GM12892 (cell line): Measurements from ENCODE around the gene KIF26B.
"Not testable (repeated sequence)": the region's sequence is repeated elsewhere in the genome, so short reads cannot be mapped to it uniquely, and the experiment has no call there.

Source experiments
- DNase-seq: peaks from one replicate; pipeline ENCODE4 v3.0.0; 2011; ENCODE audit not compliant: insufficient read length
- FAIRE-seq: peaks from 2 replicates; lab custom pipeline; 2011; peaks lifted over from hg19 to GRCh38; lab: Jason Lieb, UNC
- POLR2A ChIP-seq: IDR thresholded peaks from 2 replicates; pipeline ENCODE4 v1.6.1; 2011; ENCODE audit warnings: low read depth, low read length, control low read depth
- POLR2AphosphoS5 ChIP-seq: IDR thresholded peaks from 2 replicates; pipeline ENCODE4 v1.6.1; 2011; ENCODE audit warnings: low read depth, low read length, control low read depth
- TAF1 ChIP-seq: IDR thresholded peaks from 2 replicates; pipeline ENCODE4 v1.6.1; 2011; ENCODE audit warnings: low read depth, mild to moderate bottlenecking, control low read depth, low read length, borderline replicate concordance

KIF26B gene

DNA sequence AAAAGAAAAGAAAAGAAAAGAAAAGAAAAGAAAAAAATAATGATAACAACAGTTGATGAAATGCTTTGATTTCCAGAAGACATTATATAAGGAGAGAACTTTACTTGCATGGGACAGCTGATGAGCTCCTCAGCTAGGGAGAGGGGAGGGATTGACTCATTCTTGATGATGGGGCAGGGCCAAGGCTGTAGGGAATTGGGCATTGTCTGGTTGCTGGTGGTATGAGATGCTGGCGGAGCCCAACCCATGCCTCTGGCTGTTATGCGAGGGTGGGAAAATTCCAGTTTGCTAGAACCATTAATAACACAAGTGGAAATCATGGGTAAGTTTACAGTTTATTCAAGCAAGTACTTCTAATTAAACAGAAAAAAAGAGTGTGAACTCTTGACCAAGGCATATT, 36.0 kb upstream of the KIF26B start:
- no peak for FAIRE-seq

DNA sequence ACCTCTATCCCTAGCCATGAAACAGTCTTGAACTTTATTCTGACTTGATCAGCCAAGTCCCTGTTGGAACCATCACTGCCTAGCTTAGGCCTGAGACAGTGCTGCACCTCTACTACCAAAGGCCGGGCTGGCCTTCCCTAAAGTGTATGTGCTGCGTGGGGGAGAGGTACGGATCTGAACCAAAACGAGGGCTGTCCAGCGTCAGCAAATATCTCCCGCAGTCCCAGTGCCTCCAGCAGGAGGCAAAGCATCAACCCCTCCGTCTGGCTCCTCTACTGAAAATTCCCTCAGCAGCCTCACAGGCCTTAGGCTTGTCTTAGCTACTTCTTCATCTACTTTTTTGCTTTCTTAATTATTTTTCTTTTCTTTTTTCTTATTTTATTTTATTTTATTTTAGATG, 33.3 kb upstream of the KIF26B start:
- FAIRE-seq = no peak
- TF ChIP-seq TAF1 (no peak), POLR2AphosphoS5 (no peak), POLR2A (no peak)
- no peak for DNase-seq

More for the DNA sequence above, 36.0 kb upstream of the KIF26B start:
- TF ChIP-seq POLR2A = no peak
- no peak for TF ChIP-seq POLR2AphosphoS5
- TF ChIP-seq TAF1 = no peak
- DNase-seq = no peak

DNA sequence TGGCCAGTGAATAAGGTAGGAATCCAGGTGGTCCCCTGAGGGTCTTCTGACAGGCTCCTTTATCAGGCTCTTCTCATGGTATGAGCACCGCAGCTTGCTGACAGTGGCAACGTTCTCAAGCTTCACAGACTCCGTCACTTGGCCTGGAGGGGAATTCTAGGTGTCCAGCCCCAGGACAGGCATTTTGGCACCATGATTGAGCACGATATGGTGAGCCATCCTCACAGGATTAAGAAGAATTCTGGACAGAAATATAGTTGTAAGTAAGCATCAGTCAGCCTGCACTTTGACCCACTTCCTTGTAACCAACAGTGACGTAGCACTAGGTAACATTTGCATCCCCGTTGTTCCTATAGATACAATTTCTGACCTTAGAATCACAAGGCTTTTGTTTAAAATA, 30.5 kb upstream of the KIF26B start:
- DNase-seq (no peak), FAIRE-seq (no peak)
- TF ChIP-seq TAF1 = no peak
- TF ChIP-seq POLR2AphosphoS5 = no peak
- TF ChIP-seq POLR2A = no peak

DNA sequence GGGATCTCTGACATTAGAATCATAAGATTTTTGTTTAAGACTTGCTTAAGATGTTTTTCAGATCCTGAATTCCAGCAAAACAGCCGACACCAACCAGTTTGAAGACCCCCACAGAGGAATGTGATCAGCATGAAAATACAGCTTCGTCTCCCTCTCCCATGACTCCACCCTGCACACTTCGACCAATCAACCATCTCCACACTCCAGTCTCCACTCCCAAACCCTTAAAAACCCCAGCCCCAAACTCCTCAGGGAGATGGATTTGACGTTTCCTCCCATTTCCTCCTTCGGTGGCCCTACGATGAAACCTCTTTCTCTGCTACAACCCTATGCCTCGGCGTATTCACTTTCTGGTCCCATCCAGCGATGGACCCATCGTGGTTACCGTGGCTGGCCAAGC, 30.1 kb upstream of the KIF26B start:
- FAIRE-seq (no peak), DNase-seq (no peak)
- TF ChIP-seq TAF1 = no peak

DNA sequence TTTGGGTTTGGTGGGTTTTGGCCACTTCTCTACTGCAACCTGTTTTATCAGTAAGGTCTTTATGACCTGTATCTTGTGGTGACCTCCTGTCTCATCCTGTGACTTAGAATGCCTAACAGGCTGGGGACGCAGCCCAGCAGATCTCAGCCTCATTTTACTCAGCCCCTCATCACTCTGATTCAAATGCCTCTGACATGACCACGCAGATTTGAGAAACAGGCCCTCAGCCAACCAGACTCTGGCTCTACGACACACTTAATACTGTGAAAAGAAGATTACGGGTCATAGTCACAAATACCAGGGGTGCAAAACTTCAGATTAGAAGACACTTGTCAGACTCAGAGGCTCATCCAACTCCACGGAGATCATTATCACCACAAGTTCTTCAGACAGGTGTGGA, 28.3 kb upstream of the KIF26B start:
- DNase-seq = no peak
- FAIRE-seq = no peak

DNA sequence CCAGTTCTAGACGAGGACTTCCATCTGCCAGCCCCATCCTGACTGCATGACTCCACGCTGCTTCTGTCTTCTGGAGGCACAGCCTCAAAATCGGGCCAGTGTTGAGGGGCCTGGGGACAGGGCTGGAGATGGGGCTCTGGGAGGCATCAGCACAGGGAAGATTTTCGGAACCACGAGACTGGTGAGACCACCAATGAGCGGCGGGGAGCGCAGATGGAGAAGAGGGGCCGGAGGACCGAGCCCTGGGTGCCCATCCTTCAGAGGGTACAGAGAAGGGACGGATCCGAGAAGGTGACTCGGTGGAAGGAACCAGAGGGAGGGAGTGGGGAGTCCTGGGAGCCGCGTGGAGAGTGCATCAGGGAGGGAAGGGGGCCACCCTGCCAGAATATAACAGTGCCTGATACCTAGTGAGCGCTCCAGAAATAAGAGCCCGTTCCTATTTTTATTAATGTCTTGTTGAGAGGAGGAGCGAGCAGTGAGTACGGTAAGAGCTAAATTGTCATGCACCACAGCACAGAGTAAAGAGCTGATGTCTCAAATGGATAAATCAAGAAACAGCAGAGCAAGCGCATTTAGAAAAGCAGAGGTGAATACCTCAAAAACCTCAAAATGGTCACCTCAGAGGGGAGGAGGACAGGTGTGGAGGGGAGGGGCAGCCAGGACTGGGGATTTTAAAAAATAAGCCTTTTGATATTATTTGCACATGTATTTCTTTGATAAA, 26.2 kb upstream of the KIF26B start:
- TF ChIP-seq POLR2AphosphoS5 (no peak), POLR2A (no peak), TAF1 (no peak)
- no peak for DNase-seq
- FAIRE-seq = no peak

More for the DNA sequence above, 28.3 kb upstream of the KIF26B start:
- TF ChIP-seq POLR2AphosphoS5 = no peak

DNA sequence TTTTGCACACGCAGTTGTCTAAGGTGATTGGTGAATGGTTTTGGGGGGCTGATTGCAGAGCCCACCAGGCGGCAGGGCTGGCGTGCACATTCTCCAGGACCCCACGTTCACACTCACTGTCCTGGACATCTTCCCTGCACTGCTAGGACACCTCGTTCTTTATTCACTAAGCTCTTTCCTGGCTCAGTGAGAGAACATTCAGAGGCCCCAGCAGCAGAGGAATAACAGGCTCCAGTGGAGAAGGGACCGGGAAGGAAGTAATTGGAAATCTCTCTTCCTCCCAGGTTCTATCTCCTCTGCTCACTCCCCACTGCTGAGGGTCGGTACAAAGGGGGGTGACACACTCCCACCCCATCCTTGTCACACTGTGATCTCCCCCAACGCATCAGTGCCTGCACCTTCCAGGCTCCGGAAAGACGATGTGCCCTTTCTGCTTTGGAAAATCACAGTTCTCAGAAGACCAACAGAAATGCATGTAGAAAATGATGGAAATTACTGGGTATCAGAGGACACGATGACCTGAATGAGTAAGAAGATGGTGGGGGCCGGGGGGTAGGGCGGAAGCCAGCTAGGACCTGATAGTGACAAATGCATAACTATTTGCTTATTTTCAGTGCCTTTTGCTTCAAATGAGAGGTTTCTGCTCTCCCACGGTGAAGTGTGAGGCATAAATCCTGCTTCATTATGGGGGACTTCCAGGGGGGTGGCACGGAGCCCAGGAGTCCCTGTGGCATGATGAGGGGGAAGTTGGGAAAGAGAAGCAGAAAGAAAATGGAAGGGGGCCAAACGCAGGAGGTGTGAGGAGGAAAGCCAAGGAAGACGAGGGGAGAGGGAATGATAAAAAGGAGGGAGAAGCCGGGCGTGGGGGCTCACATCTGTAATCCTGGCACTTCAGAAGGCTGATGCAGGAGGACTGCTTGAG, 25.2 kb upstream of the KIF26B start:
- FAIRE-seq = no peak
- DNase-seq = no peak

DNA sequence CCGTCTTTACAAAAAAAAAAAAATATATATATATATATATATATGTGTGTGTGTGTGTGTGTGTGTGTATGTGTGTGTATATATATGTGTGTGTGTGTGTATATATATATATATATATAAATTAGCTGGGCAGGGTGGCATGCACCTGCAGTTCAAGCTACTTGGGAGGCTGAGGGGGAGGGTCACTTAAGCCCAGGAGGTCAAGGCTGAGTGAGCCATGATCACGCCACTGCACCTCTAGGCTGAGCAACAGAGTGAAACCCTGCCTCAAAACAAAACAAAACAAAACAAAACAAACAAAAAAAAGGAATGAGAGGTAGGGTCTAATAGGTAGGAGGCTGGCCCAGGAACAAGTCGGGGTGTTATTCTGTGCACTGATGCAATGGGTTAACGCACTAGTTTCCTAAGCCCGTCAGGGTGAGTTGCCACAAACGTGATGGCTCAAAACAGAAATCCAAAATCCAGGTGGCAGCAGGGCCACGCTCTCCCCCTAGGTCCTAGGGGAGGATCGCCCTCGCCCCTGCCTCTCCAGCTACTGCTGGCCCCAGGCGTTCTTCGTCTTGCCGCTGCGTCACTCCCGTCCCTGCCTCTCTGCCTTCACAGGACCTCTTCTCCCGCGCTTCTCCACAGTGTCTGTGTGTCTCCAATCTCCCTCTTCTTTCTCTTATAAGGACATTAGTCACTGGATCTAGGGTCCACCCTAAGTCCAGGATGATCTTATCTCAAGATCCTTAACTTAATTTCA, 24.3 kb upstream of the KIF26B start:
- not testable (repeated sequence) for FAIRE-seq

More for the DNA sequence above, 25.2 kb upstream of the KIF26B start:
- TF ChIP-seq POLR2A = no peak
- TF ChIP-seq TAF1 = no peak
- TF ChIP-seq POLR2AphosphoS5 = no peak

DNA sequence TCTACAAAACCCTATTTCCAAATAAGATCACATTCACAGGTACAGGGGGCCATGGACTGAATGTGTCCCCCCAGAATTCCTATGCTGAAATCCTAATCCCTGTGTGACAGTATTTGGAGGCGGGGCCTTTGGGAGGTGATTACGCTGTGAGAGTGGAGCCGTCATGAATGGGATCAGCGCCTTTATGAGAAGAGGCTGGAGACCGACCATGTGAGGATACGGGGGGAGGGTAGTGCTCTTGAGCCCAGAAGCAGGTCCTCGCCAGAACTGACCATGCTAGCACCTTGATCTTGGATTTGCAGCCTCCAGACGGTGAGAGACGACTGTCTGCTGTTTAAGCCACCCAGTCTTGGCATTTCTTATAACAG, 23.8 kb upstream of the KIF26B start:
- DNase-seq (no peak), FAIRE-seq (no peak)
- TF ChIP-seq POLR2AphosphoS5 (no peak), TAF1 (no peak), POLR2A (no peak)

More for the DNA sequence above, 24.3 kb upstream of the KIF26B start:
- not testable (repeated sequence) for DNase-seq

DNA sequence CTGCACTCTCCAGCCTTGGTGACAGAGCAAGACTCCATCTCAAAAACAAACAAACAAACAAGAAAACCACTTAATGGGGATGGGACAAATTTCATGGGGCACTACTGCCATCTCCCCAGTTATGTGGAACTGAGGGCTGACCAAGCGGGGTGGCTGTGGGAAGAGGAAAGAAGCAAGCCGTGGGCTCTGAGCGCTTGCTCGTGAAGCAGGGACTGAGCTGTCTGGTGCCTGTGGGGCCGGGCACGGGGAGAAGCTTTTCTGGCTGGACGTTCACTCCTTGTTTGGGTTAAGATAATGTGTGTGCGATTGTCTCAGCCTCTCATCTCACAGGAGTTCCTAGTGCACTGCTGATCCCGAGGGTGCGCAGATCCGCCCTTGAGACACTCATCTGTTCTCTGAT, 22.0 kb upstream of the KIF26B start:
- DNase-seq (no peak), FAIRE-seq (no peak)

DNA sequence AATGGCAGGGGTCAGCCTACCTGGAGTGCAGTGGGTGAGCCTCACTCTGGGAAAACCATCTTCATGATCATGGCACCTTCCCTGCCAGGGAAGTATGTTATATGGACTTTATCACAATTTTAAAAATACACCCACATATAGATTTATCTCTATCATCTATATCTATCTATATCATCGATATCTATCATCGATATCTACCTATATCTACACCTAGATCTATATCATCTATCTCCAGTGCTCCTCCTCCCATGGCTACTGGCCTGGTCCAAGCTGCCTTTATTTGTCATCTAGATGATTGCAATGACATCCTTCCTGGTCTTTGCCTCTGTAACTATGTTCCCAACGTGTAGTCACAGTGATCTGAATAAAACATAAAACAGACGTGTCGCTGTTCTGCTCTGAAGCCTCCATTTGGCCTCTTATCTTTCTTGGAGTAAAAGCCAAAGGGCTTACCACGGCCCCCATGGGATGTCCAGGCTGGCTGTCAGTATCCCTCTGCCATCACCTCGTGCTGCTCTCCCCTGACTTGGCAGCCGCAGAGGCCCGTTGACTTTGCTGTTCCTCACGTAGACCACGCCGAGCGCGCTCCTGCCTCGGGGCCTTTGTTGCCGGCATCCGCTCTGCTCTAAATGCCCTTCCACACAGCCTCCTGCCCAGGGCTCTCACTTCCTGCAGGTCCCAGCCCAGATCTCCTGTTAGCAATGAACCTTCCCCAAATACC, 20.6 kb upstream of the KIF26B start:
- FAIRE-seq (no peak), DNase-seq (no peak)
- TF ChIP-seq POLR2AphosphoS5 = no peak
- TF ChIP-seq TAF1 = no peak
- TF ChIP-seq POLR2A = no peak

More for the DNA sequence above, 22.0 kb upstream of the KIF26B start:
- TF ChIP-seq TAF1 (no peak), POLR2AphosphoS5 (no peak), POLR2A (no peak)
